Measurements from ENCODE around the gene TFE3.

DNA sequence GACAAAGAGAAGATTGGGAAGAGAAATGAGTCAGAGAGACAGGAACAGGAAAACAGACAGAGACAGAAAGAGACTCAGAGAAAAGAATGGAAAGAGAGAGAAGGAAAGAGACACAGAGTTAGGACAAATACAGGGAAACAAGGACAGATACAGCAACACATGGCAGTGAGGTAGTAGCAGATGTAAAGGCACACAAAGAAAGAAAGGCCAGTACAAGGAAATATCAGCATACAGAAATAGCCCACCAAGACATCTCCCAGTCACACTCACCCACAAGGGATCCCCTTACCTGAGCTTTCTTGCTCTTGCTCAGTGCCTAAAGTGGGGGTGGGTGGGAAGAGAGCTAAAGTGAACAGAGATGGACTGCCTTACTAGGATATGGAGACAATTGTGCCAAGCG lies 45.3 kb downstream of the TFE3 start:
- TF ChIP-seq, protein P1, sequence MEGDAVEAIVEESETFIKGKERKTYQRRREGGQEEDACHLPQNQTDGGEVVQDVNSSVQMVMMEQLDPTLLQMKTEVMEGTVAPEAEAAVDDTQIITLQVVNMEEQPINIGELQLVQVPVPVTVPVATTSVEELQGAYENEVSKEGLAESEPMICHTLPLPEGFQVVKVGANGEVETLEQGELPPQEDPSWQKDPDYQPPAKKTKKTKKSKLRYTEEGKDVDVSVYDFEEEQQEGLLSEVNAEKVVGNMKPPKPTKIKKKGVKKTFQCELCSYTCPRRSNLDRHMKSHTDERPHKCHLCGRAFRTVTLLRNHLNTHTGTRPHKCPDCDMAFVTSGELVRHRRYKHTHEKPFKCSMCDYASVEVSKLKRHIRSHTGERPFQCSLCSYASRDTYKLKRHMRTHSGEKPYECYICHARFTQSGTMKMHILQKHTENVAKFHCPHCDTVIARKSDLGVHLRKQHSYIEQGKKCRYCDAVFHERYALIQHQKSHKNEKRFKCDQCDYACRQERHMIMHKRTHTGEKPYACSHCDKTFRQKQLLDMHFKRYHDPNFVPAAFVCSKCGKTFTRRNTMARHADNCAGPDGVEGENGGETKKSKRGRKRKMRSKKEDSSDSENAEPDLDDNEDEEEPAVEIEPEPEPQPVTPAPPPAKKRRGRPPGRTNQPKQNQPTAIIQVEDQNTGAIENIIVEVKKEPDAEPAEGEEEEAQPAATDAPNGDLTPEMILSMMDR (conservative IDR thresholded peaks at IDR 0.05; ENCODE audit: low read length) = no peak
- TF ChIP-seq EZH2phosphoT487 (IDR thresholded peaks at IDR 0.05; ENCODE audit: borderline replicate concordance) = no peak

All from Loucy (cell line).